HEK293T (cell line): ENCODE results near the gene GRID1.

Experiments used
- BHLHE40 ChIP-seq: fragments of 450-650 bp; IDR thresholded peaks from 2 replicates; pipeline ENCODE4 v1.6.1; 2016; ENCODE audit warnings: mild to moderate bottlenecking, moderate library complexity, borderline replicate concordance
- ZNF384 ChIP-seq: fragments of 450-650 bp; IDR thresholded peaks from 2 replicates; pipeline ENCODE4 v1.6.1; 2016
- TF ChIP-seq, protein P1 (sequence below): fragments of 450-650 bp; IDR thresholded peaks from 2 replicates; pipeline ENCODE4 v1.6.1; 2016

DNA sequence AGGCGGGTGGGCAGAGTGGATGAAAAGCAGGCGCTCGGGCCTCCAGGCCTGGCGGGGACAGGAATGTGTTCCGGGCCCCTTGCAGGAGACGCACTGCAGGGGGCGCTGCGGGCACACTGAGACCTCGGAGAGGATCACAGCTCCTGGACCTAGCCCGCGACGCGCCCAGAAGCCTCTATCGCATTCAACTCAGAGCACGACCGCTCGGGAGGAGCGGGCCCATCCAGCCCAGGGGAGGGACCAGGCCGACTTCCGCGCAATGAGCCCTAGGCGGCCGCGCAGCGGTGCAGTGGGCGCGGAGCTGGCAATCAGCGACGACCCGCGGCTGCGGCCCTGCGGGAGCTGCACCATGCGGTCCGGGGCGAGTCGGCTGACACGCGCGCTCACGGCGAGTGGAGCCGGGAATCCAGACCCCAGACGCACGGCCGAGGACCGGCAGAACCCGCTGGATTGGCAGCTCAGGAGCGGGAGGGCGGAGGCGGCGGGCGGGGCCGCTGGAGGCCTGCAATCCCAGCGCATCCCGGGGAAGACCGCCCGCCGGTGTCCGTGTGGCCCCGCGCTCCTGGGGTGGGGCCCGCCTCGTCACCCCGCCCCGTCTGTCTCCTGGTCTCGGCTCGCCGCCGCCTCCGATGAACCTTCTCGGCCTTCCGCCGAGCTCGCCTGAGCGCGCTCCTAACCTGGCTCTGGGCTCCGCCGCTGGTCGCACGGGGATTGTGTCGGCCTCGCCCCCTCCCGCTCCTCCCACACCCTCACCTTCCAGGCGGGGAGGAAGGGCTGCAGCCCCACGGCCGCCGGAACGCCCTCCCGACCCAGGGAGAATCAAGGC lies 33.5 kb upstream of the GRID1 start:
- TF ChIP-seq ZNF384 (no peak), BHLHE40 (no peak)
- TF ChIP-seq, protein P1, sequence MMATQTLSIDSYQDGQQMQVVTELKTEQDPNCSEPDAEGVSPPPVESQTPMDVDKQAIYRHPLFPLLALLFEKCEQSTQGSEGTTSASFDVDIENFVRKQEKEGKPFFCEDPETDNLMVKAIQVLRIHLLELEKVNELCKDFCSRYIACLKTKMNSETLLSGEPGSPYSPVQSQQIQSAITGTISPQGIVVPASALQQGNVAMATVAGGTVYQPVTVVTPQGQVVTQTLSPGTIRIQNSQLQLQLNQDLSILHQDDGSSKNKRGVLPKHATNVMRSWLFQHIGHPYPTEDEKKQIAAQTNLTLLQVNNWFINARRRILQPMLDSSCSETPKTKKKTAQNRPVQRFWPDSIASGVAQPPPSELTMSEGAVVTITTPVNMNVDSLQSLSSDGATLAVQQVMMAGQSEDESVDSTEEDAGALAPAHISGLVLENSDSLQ, result peak; percentile 81
